ENCODE data around the gene CNDP2.
"Not testable (repeated sequence)": the region's sequence is repeated elsewhere in the genome, so short reads cannot be mapped to it uniquely, and the experiment has no call there.

CNDP2 gene

GRCh38 chr18:74524097-74524496 is 27.9 kb downstream of the CNDP2 start:
- TF ChIP-seq CTCF (IDR thresholded peaks at IDR 0.05; ENCODE audit: control extremely low read depth, extremely low read depth, low read depth, missing control alignments): no peak
- ChIA-PET CTCF (interaction anchor here (1.4 kb wide), 1 partner anchor 28 kb away, joined by 3 read pairs; no protein-coding TSS in a partner anchor), POLR2A (no interaction called here)
- DNase-seq (ENCODE audit: extremely low spot score): no peak

- CTCF ChIA-PET: interaction anchor here (1.4 kb wide), 1 partner anchor 27 kb away, joined by 3 read pairs; no protein-coding TSS in a partner anchor
- DNase-seq (ENCODE audit: extremely low spot score); POLR2A ChIA-PET: not testable (repeated sequence)
These were observed 28.8 kb downstream of the CNDP2 start for GRCh38 chr18:74524915-74525314.

GRCh38 chr18:74525741-74526140 is 29.6 kb downstream of the CNDP2 start:
- DNase-seq (ENCODE audit: extremely low spot score): no peak
- ChIA-PET POLR2A (no interaction called here), CTCF (interaction anchor here (1.5 to 1.7 kb wide), 2 partner anchors 10 to 26 kb away, joined by 3 to 7 read pairs; no protein-coding TSS in a partner anchor)
- no peak for TF ChIP-seq CTCF (IDR thresholded peaks at IDR 0.05; ENCODE audit: control extremely low read depth, extremely low read depth, low read depth, missing control alignments)

- ChIA-PET CTCF (interaction anchor here (1.5 to 1.7 kb wide), 2 partner anchors 10 to 25 kb away, joined by 3 to 7 read pairs; no protein-coding TSS in a partner anchor), POLR2A (no interaction called here)
- TF ChIP-seq CTCF (IDR thresholded peaks at IDR 0.05; ENCODE audit: control extremely low read depth, extremely low read depth, low read depth, missing control alignments): no peak
- DNase-seq (ENCODE audit: extremely low spot score): no peak
These were observed 30.3 kb downstream of the CNDP2 start for GRCh38 chr18:74526488-74526887.

GRCh38 chr18:74528478-74528877 is 32.3 kb downstream of the CNDP2 start:
- POLR2A ChIA-PET: no interaction called here
- CTCF ChIA-PET: no interaction called here
- TF ChIP-seq CTCF (IDR thresholded peaks at IDR 0.05; ENCODE audit: control extremely low read depth, extremely low read depth, low read depth, missing control alignments): no peak
- no peak for DNase-seq (ENCODE audit: extremely low spot score)

- TF ChIP-seq CTCF (IDR thresholded peaks at IDR 0.05; ENCODE audit: control extremely low read depth, extremely low read depth, low read depth, missing control alignments): no peak
- ChIA-PET CTCF (no interaction called here), POLR2A (no interaction called here)
- DNase-seq (ENCODE audit: extremely low spot score): no peak
These were observed 32.8 kb downstream of the CNDP2 start for GRCh38 chr18:74528913-74529312.

- POLR2A ChIA-PET: no interaction called here
- no peak for TF ChIP-seq CTCF (IDR thresholded peaks at IDR 0.05; ENCODE audit: control extremely low read depth, extremely low read depth, low read depth, missing control alignments)
- DNase-seq (ENCODE audit: extremely low spot score): no peak
- CTCF ChIA-PET: no interaction called here
These were observed 33.2 kb downstream of the CNDP2 start for GRCh38 chr18:74529378-74529777.
